HFF-Myc (cell line): Measurements from ENCODE around the gene AFDN.

ENCODE experiments used
- DNase-seq: peaks from one replicate; pipeline ENCODE4 v3.0.0-alpha.2; 2011; ENCODE audit warnings: low read depth; ENCODE audit errors: extremely low read depth
- H3K4me3 ChIP-seq: replicated peaks from 2 replicates; pipeline ENCODE4 v1.5.1; 2011; ENCODE audit warnings: low read depth, mild to moderate bottlenecking, control low read depth, low read length
- CTCF ChIP-seq: IDR thresholded peaks from 2 replicates; pipeline ENCODE4 v1.5.1; 2012; ENCODE audit warnings: mild to moderate bottlenecking, low read depth, low read length, control low read depth; ENCODE audit errors: missing control alignments

The AFDN gene

GRCh38 chr6:167951781-167952511 is 125.2 kb downstream of the AFDN start:
- no peak for TF ChIP-seq CTCF
- no peak overlapping the region for H3K4me3 ChIP-seq
- DNase-seq: no peak

- H3K4me3 ChIP-seq: no peak overlapping the region
- no peak for TF ChIP-seq CTCF
- DNase-seq: no peak
Observed at GRCh38 chr6:167952512-167952859, 125.8 kb downstream of the AFDN start.

GRCh38 chr6:167953551-167953950 is 126.8 kb downstream of the AFDN start:
- no peak for DNase-seq

GRCh38 chr6:167954151-167954550 is 127.4 kb downstream of the AFDN start:
- no peak for DNase-seq
- no peak for TF ChIP-seq CTCF
- no peak overlapping the region for H3K4me3 ChIP-seq

More at GRCh38 chr6:167953551-167953950, 126.8 kb downstream of the AFDN start:
- no peak for TF ChIP-seq CTCF
- H3K4me3 ChIP-seq: no peak overlapping the region

GRCh38 chr6:167956491-167956890 is 129.8 kb downstream of the AFDN start:
- no peak overlapping the region for H3K4me3 ChIP-seq
- no peak for DNase-seq
- no peak for TF ChIP-seq CTCF

- no peak for DNase-seq
- no peak for TF ChIP-seq CTCF
- no peak overlapping the region for H3K4me3 ChIP-seq
Observed at GRCh38 chr6:167956983-167957492, 130.3 kb downstream of the AFDN start.

- no peak for DNase-seq
- TF ChIP-seq CTCF: no peak
Observed at GRCh38 chr6:167957626-167958025, 130.9 kb downstream of the AFDN start.

More at GRCh38 chr6:167957626-167958025, 130.9 kb downstream of the AFDN start:
- H3K4me3 ChIP-seq: no peak overlapping the region
